H1 (cell line): ENCODE results near the gene MEST. TPM values are rescaled to one million over a fixed set of nuclear protein-coding genes. Genes with fewer than 3 reads are reported as not detected.

ENCODE experiments used
- CTCF ChIA-PET: fragments of 300-600 bp; sonication (Branson Sonifier 250); formaldehyde crosslinking; loops from one replicate; lab custom pipeline; 2021; ENCODE audit not compliant: partially characterized antibody; lab: Charles Lee
- POLR2A ChIA-PET: fragments of 300-600 bp; sonication (Branson Sonifier 250); formaldehyde crosslinking; loops from one replicate; lab custom pipeline; 2021; ENCODE audit warnings: inconsistent platforms; ENCODE audit not compliant: partially characterized antibody; lab: Charles Lee
- DNase-seq, 2 experiments: peaks; one replicate each; pipeline versions ENCODE4 v3.0.0 to v3.0.0-alpha.2; 2010 to 2022; ENCODE audit warnings: low spot score in 2 of 2, low read depth in 1 of 2, mixed read lengths in 1 of 2
- FAIRE-seq: peaks from 2 replicates; lab custom pipeline; 2011; peaks lifted over from hg19 to GRCh38; lab: Jason Lieb, UNC
- H2AFZ ChIP-seq: 2 replicates; pipeline ENCODE4 v1.8.1; 2012; ENCODE audit warnings: low read length, inconsistent platforms
- H2AK5ac ChIP-seq: 2 replicates; pipeline ENCODE4 v1.6.1; 2013; ENCODE audit warnings: low read depth, low read length
- H2BK120ac ChIP-seq: replicated peaks from 2 replicates; pipeline ENCODE3; 2013; ENCODE audit warnings: low read depth, low read length, inconsistent platforms
- H2BK12ac ChIP-seq: 2 replicates; pipeline ENCODE4 v1.6.1; 2013; ENCODE audit warnings: low read depth, low read length
- H2BK15ac ChIP-seq: 2 replicates; pipeline ENCODE4 v1.6.1; 2013; ENCODE audit warnings: low read length
- H2BK20ac ChIP-seq: 2 replicates; pipeline ENCODE4 v1.6.1; 2013; ENCODE audit warnings: low read length
- H2BK5ac ChIP-seq: 2 replicates; pipeline ENCODE4 v1.6.1; 2013; ENCODE audit warnings: low read depth, low read length
- H3K14ac ChIP-seq: 2 replicates; pipeline ENCODE4 v1.6.1; 2013; ENCODE audit warnings: inconsistent platforms; ENCODE audit not compliant: insufficient read length
- H3K18ac ChIP-seq: 2 replicates; pipeline ENCODE4 v1.6.1; 2013; ENCODE audit warnings: low read length; ENCODE audit errors: extremely low read depth
- H3K23ac ChIP-seq: 2 replicates; pipeline ENCODE4 v1.6.1; 2013; ENCODE audit warnings: inconsistent platforms; ENCODE audit not compliant: insufficient read length
- H3K23me2 ChIP-seq: 2 replicates; pipeline ENCODE4 v1.6.1; 2013; ENCODE audit warnings: low read depth, low read length
- H3K27ac ChIP-seq: 2 replicates; pipeline ENCODE4 v1.6.1; 2011; ENCODE audit warnings: low read depth, low read length, inconsistent platforms
- H3K27me3 ChIP-seq, 4 experiments: replicated peaks in 1 of 4; 1 replicate in 1 of 4; 2 replicates in 3 of 4; pipeline versions ENCODE4 v1.6.1 to v1.8.1; 2011 to 2013; ENCODE audit warnings: low read length in 3 of 4, mild to moderate bottlenecking in 3 of 4, inconsistent platforms in 2 of 4, mixed read lengths in 2 of 4, moderate library complexity in 1 of 4; ENCODE audit not compliant: control insufficient read depth in 3 of 4, insufficient read depth in 3 of 4; ENCODE audit errors: extremely low read depth in 1 of 4
- H3K36me3 ChIP-seq, 4 experiments: 2 replicates each; pipeline versions ENCODE4 v1.6.1 to v1.8.1; 2011 to 2013; ENCODE audit warnings: mild to moderate bottlenecking in 4 of 4, low read length in 3 of 4, moderate library complexity in 2 of 4, control low read depth in 1 of 4, inconsistent platforms in 1 of 4; ENCODE audit not compliant: insufficient read depth in 4 of 4, control insufficient read depth in 2 of 4
- H3K4ac ChIP-seq: replicated peaks from 2 replicates; pipeline ENCODE3; 2013; ENCODE audit warnings: low read length, low read depth, mixed read lengths, inconsistent platforms; ENCODE audit not compliant: insufficient read length
- H3K4me1 ChIP-seq, 4 experiments: replicated peaks in 1 of 4; 1 replicate in 1 of 4; 2 replicates in 3 of 4; pipeline versions ENCODE4 v1.6.1 to v1.8.1; 2011 to 2013; ENCODE audit warnings: low read length in 3 of 4, inconsistent platforms in 2 of 4, mixed read lengths in 1 of 4; ENCODE audit not compliant: insufficient read depth in 4 of 4, control insufficient read depth in 3 of 4
- H3K4me2 ChIP-seq, 2 experiments: 2 replicates each; pipeline versions ENCODE4 v1.6.1 to v1.8.1; 2011 to 2013; ENCODE audit warnings: low read depth in 2 of 2, low read length in 2 of 2, control low read depth in 1 of 2, inconsistent platforms in 1 of 2, mild to moderate bottlenecking in 1 of 2; ENCODE audit not compliant: insufficient read depth in 1 of 2
- H3K4me3 ChIP-seq, 4 experiments: fragments of 200-600, 300-600 bp in 1 of 4; sonication (generic), shearing (Covaris generic), sonication (Bioruptor Twin) in 1 of 4; 2 replicates each; pipeline versions ENCODE4 v1.5.1 to v1.8.1; 2011 to 2016; ENCODE audit warnings: low read length in 4 of 4, low read depth in 3 of 4, control low read depth in 2 of 4, inconsistent platforms in 2 of 4, mild to moderate bottlenecking in 2 of 4, mixed read lengths in 1 of 4, moderate library complexity in 1 of 4; ENCODE audit not compliant: insufficient read depth in 2 of 4; ENCODE audit errors: extremely low read depth in 1 of 4
- H3K56ac ChIP-seq: replicated peaks from 2 replicates; pipeline ENCODE3; 2013; ENCODE audit warnings: low read depth, mild to moderate bottlenecking, mixed read lengths, low read length, inconsistent platforms; ENCODE audit not compliant: insufficient read length
- H3K79me1 ChIP-seq: 2 replicates; pipeline ENCODE4 v1.6.1; 2013; ENCODE audit warnings: low read depth, low read length, control low read depth
- H3K79me2 ChIP-seq, 2 experiments: 2 replicates each; pipeline versions ENCODE4 v1.6.1 to v1.8.1; 2012 to 2013; ENCODE audit warnings: low read length in 2 of 2, mild to moderate bottlenecking in 2 of 2, inconsistent platforms in 1 of 2; ENCODE audit not compliant: insufficient read depth in 2 of 2, control insufficient read depth in 1 of 2
- H3K9ac ChIP-seq, 4 experiments: replicated peaks in 1 of 4; 1 replicate in 1 of 4; 2 replicates in 3 of 4; pipeline versions ENCODE4 v1.6.1 to v1.8.1; 2011 to 2013; ENCODE audit warnings: low read depth in 3 of 4, low read length in 3 of 4, control low read depth in 2 of 4, mild to moderate bottlenecking in 2 of 4, moderate library complexity in 2 of 4, inconsistent platforms in 1 of 4; ENCODE audit errors: extremely low read depth in 1 of 4
- H3K9me3 ChIP-seq, 2 experiments: 2 replicates each; pipeline versions ENCODE4 v1.6.1 to v1.8.1; 2012 to 2013; ENCODE audit warnings: mild to moderate bottlenecking in 2 of 2, moderate library complexity in 2 of 2, control low read depth in 1 of 2, inconsistent platforms in 1 of 2, low read depth in 1 of 2, low read length in 1 of 2, mixed read lengths in 1 of 2; ENCODE audit not compliant: insufficient read depth in 2 of 2
- H4K20me1 ChIP-seq, 2 experiments: replicated peaks in 1 of 2; 2 replicates each; pipeline versions ENCODE3 to v1.8.1; 2011 to 2013; ENCODE audit warnings: inconsistent platforms in 2 of 2, low read length in 2 of 2, mild to moderate bottlenecking in 1 of 2; ENCODE audit not compliant: insufficient read depth in 2 of 2, control insufficient read depth in 1 of 2
- H4K5ac ChIP-seq: 2 replicates; pipeline ENCODE4 v1.6.1; 2013; ENCODE audit warnings: low read length, low read depth, mixed read lengths, inconsistent platforms; ENCODE audit not compliant: insufficient read length
- H4K8ac ChIP-seq: 2 replicates; pipeline ENCODE4 v1.8.0; 2013; ENCODE audit warnings: mild to moderate bottlenecking, moderate library complexity, low read length, inconsistent platforms; ENCODE audit not compliant: insufficient read depth; ENCODE audit errors: extremely low read depth
- H4K91ac ChIP-seq: replicated peaks from 2 replicates; pipeline ENCODE3; 2013; ENCODE audit warnings: low read length, mixed read lengths, inconsistent platforms; ENCODE audit not compliant: insufficient read length
- BACH1 ChIP-seq: IDR thresholded peaks from 2 replicates; pipeline ENCODE4 v1.6.1; 2012; ENCODE audit warnings: low read length, improper control_type of control experiment
- KDM4A ChIP-seq: IDR thresholded peaks from one replicate; pipeline ENCODE4 v1.7.1; 2012; ENCODE audit warnings: low read depth, mild to moderate bottlenecking, moderate library complexity, low read length, inconsistent platforms; ENCODE audit not compliant: severe bottlenecking
- MAFK ChIP-seq: IDR thresholded peaks from 2 replicates; pipeline ENCODE4 v1.6.1; 2012; ENCODE audit warnings: low read depth, mild to moderate bottlenecking, improper control_type of control experiment, low read length
- SP1 ChIP-seq: IDR thresholded peaks from 2 replicates; pipeline ENCODE4 v1.6.1; 2011; ENCODE audit warnings: low read depth, low read length
- WGBS, 2 experiments: shearing (Covaris generic) in 1 of 2; methylation state at CpG; one replicate each; pipeline versions ENCODE4 v1.1.6 to v1.1.7; 2013 to 2015; ENCODE audit warnings: low lambda C conversion rate in 2 of 2, mixed read lengths in 2 of 2, inconsistent platforms in 1 of 2, low coverage in 1 of 2, missing lambda C conversion rate in 1 of 2; ENCODE audit not compliant: insufficient replicate concordance in 2 of 2, insufficient coverage in 1 of 2, insufficient read length in 1 of 2; ENCODE audit errors: extremely low coverage in 1 of 2, missing lambda C conversion rate in 1 of 2; 5-methylcytosine and 5-hydroxymethylcytosine counted together
- polyA plus RNA-seq, 7 experiments: library from polyadenylated mRNA; depleted of rRNA in 3 of 7; stranded (reverse) in 5 of 7; unstranded in 2 of 7; fragments of >200 nt in 5 of 7; fragments of 200-250 nt in 2 of 7; gene quantifications; 1 replicate in 5 of 7; 2 replicates in 1 of 7; 4 replicates in 1 of 7; pipeline versions ENCODE4 v1.2.1 to v1.2.3, GENCODE V29; 2011 to 2013; ENCODE audit warnings: missing spikeins in 2 of 7, mixed read lengths in 2 of 7
- total RNA-seq: library from RNA; stranded (reverse); fragmentation: NEBNext Ultra II Directional; extraction: Animal tissue kit (Norgen Biotek cat#: 25700); gene quantifications from 2 replicates; pipeline ENCODE4 v1.2.1, GENCODE V29; 2021

MEST gene
- total and polyA plus RNA-seq, 2 of the 8 experiments (the other 6 are each of a cell fraction or from before 2014, with no cell fraction given) = 176 to 269 TPM

GRCh38 chr7:130493275-130493873, 1.5 kb downstream of the MEST start:
- CTCF ChIA-PET = interaction anchor here (0.9 to 1.5 kb wide), 5 partner anchors 10 to 262 kb away, joined by 3 to 4 read pairs (median 3); no protein-coding TSS in a partner anchor
- TF ChIP-seq SP1 = no peak
- TF ChIP-seq MAFK = peak; percentile 43; the same call in 1 of the 2 replicates
- peak; percentile 5 for TF ChIP-seq KDM4A
- peak; percentile 77; the same call in 1 of the 2 replicates for TF ChIP-seq BACH1
- no peak overlapping the region for H4K8ac ChIP-seq
- H3K27ac ChIP-seq = no peak overlapping the region
- H3K4me3 ChIP-seq = peak overlapping the region; percentile 55 to 67 (median 60)
- no peak overlapping the region for H2AFZ ChIP-seq
- H3K4me1 ChIP-seq = peaks cover 1 to 12% (median 4%) of the 10 kb centered on the region in 4 experiments; a peak in 5 of 7 replicates
- H2BK15ac ChIP-seq = no peak overlapping the region
- no peak overlapping the region for H3K23ac ChIP-seq
- peak overlapping the region in 1 of 4 experiments; percentile 65; a peak in 3 of 7 replicates for H3K9ac ChIP-seq
- 47% methylated on average over 13 of the region's 13 CpGs; no CpG with 5 or more reads in 1 of the 2 experiments for WGBS, 2 experiments
- no peak overlapping the region for H2BK12ac ChIP-seq
- H3K79me2 ChIP-seq = peaks cover 0 to 66% of the 10 kb centered on the region in 2 experiments; a peak in 2 of 4 replicates
- H3K18ac ChIP-seq = no peak overlapping the region
- H3K27me3 ChIP-seq = peaks cover 0 to 8% (median 0%) of the 10 kb centered on the region in 4 experiments; a peak in 3 of 7 replicates
- peaks cover 3 to 4% of the 10 kb centered on the region in 2 experiments for H4K20me1 ChIP-seq
- H2AK5ac ChIP-seq = no peak overlapping the region
- H3K79me1 ChIP-seq = peaks cover 5% of the 10 kb centered on the region; the same call in 1 of the 2 replicates
- H3K4ac ChIP-seq = no peak overlapping the region
- H3K36me3 ChIP-seq = peaks cover 3 to 39% (median 12%) of the 10 kb centered on the region in 4 experiments; a peak in 6 of 8 replicates
- H3K56ac ChIP-seq = no peak overlapping the region
- H2BK5ac ChIP-seq = no peak overlapping the region
- peak overlapping the region; percentile 69 to 86 for H3K4me2 ChIP-seq
- H3K9me3 ChIP-seq = peaks cover 0 to 19% of the 10 kb centered on the region in 2 experiments; a peak in 2 of 4 replicates
- FAIRE-seq (no peak), DNase-seq (no peak)
- no peak overlapping the region for H2BK120ac ChIP-seq
- POLR2A ChIA-PET = interaction anchor here (1.0 kb wide), 1 partner anchor 288 kb away, joined by 5 read pairs; the partner anchor contains the start of gene TMEM209
- no peak overlapping the region for H4K5ac ChIP-seq
- H2BK20ac ChIP-seq = no peak overlapping the region
- no peak overlapping the region for H4K91ac ChIP-seq
- peaks cover 14% of the 10 kb centered on the region; the same call in 1 of the 2 replicates for H3K23me2 ChIP-seq
- no peak overlapping the region for H3K14ac ChIP-seq
